ENCODE data around the gene FLNC. TPM values are rescaled to one million over a fixed set of nuclear protein-coding genes. Genes with fewer than 3 reads are reported as not detected.

Gene FLNC
- total and polyA plus RNA-seq, 9 of the 15 experiments (the other 6 are each of a cell fraction or from before 2014, with no cell fraction given), result 0.90 to 155 (median 28.8) TPM

GRCh38 chr7:128883622-128884448 lies 53.6 kb downstream of the FLNC start (continued):
- TF ChIP-seq ZBTB33 (CRISPR knock-in tag; IDR thresholded peaks at IDR 0.05), result peak; percentile 72; the same call in 1 of the 2 replicates
- TF ChIP-seq ZFP30 (CRISPR knock-in tag; IDR thresholded peaks at IDR 0.05; ENCODE audit: borderline replicate concordance), result no peak
- TF ChIP-seq VEZF1 (CRISPR knock-in tag; IDR thresholded peaks at IDR 0.05), result peak; percentile 44
- TF ChIP-seq SMC3 (conservative IDR thresholded peaks at IDR 0.05; ENCODE audit: insufficient read depth, low read depth, low read length), result peak; percentile 96
- no peak for TF ChIP-seq DIDO1 (tag; IDR thresholded peaks at IDR 0.05; ENCODE audit: low read depth)
- TF ChIP-seq ZNF12 (CRISPR knock-in tag; IDR thresholded peaks at IDR 0.05), result peak; percentile 30; the same call in 1 of the 2 replicates
- no peak for TF ChIP-seq ZNF644 (tag; IDR thresholded peaks at IDR 0.05; ENCODE audit: low read depth)
- TF ChIP-seq ZNF41 (CRISPR knock-in tag; conservative IDR thresholded peaks at IDR 0.05), result no peak
- TF ChIP-seq SMARCA4 (IDR thresholded peaks at IDR 0.05), result 0 out of 2 replicates have a peak, but pooled peaks have one; percentile 46
- TF ChIP-seq ZNF551 (CRISPR knock-in tag; IDR thresholded peaks at IDR 0.05), result no peak
- TF ChIP-seq IRF9 (tag; IDR thresholded peaks at IDR 0.05), result 0 out of 2 replicates have a peak, but pooled peaks have one; percentile 18
- TF ChIP-seq PRDM10 (IDR thresholded peaks at IDR 0.05; ENCODE audit: partially characterized antibody), result peak; percentile 49
- peak; percentile 88 to 93 for TF ChIP-seq RAD21 (CRISPR knock-in tag; conservative IDR thresholded peaks at IDR 0.05 in 1 of 2, IDR thresholded peaks at IDR 0.05 in 1 of 2)
- TF ChIP-seq NR2C2 (CRISPR knock-in tag; IDR thresholded peaks at IDR 0.05), result peak; percentile 40; the same call in 1 of the 2 replicates
- TF ChIP-seq NR2C2 (tag; IDR thresholded peaks at IDR 0.05), result no peak
- TF ChIP-seq EGR1 (conservative IDR thresholded peaks at IDR 0.05), result peak; percentile 49
- TF ChIP-seq TSC22D4 (tag; IDR thresholded peaks at IDR 0.05), result no peak
- TF ChIP-seq SAP30 (IDR thresholded peaks at IDR 0.05; ENCODE audit: borderline replicate concordance, insufficient read depth, low read depth, low read length, poor library complexity, severe bottlenecking), result no peak
